ENCODE data around the gene LGALSL.

- TF ChIP-seq, protein P1, sequence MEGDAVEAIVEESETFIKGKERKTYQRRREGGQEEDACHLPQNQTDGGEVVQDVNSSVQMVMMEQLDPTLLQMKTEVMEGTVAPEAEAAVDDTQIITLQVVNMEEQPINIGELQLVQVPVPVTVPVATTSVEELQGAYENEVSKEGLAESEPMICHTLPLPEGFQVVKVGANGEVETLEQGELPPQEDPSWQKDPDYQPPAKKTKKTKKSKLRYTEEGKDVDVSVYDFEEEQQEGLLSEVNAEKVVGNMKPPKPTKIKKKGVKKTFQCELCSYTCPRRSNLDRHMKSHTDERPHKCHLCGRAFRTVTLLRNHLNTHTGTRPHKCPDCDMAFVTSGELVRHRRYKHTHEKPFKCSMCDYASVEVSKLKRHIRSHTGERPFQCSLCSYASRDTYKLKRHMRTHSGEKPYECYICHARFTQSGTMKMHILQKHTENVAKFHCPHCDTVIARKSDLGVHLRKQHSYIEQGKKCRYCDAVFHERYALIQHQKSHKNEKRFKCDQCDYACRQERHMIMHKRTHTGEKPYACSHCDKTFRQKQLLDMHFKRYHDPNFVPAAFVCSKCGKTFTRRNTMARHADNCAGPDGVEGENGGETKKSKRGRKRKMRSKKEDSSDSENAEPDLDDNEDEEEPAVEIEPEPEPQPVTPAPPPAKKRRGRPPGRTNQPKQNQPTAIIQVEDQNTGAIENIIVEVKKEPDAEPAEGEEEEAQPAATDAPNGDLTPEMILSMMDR (IDR thresholded peaks at IDR 0.05), result no peak
- TF ChIP-seq POLR2AphosphoS5 (IDR thresholded peaks at IDR 0.05) (no peak), POLR2A (IDR thresholded peaks at IDR 0.05) (no peak)
Measured at GRCh38 chr2:64414736-64415435, 39.1 kb upstream of the LGALSL start.
